B cell (primary cell): ENCODE measurements around the gene HSD17B1. TPM values are rescaled to one million over a fixed set of nuclear protein-coding genes. Genes with fewer than 3 reads are reported as not detected.
"Not testable (repeated sequence)": the region's sequence is repeated elsewhere in the genome, so short reads cannot be mapped to it uniquely, and the experiment has no call there.

ENCODE experiments used
- ATAC-seq: fragments of 200-7000 bp; cut with Tn5 transposase; one replicate; pipeline ENCODE4 v1.10.0; 2021; ENCODE audit warnings: low read depth, mild to moderate bottlenecking, moderate number of reproducible peaks, moderate library complexity
- CTCF ChIA-PET: fragments of 350-600 bp; sonication (Branson Sonifier 250); formaldehyde crosslinking; loops from one replicate; lab custom pipeline; 2021; ENCODE audit warnings: antibody characterized with exemption, inconsistent platforms; lab: Charles Lee
- POLR2A ChIA-PET: fragments of 350-600 bp; sonication (Branson Sonifier 250); formaldehyde crosslinking; loops from one replicate; lab custom pipeline; 2021; ENCODE audit warnings: antibody characterized with exemption; lab: Charles Lee
- DNase-seq: peaks from one replicate; pipeline ENCODE4 v3.0.0; 2013
- H2AFZ ChIP-seq: 2 replicates; pipeline ENCODE4 v1.6.1; 2012; ENCODE audit warnings: mild to moderate bottlenecking, low read depth, low read length; ENCODE audit not compliant: insufficient read depth, poor library complexity, severe bottlenecking
- H3K27ac ChIP-seq, 2 donors: 1 replicate in 1 of 2; 2 replicates in 1 of 2; pipeline ENCODE4 v1.5.1; 2012 to 2013; ENCODE audit warnings: low read length in 2 of 2, mild to moderate bottlenecking in 2 of 2, moderate library complexity in 1 of 2
- H3K27me3 ChIP-seq, 4 experiments: fragments of 200-600 bp in 1 of 4; sonication (generic) in 1 of 4; replicated peaks in 1 of 4; 1 replicate in 2 of 4; 2 replicates in 2 of 4; pipeline versions ENCODE4 v1.6.1 to v1.7.0; 2013 to 2016; ENCODE audit warnings: low read length in 3 of 4, mild to moderate bottlenecking in 2 of 4, mixed read lengths in 1 of 4, moderate library complexity in 1 of 4; ENCODE audit not compliant: insufficient read depth in 4 of 4, control insufficient read depth in 3 of 4; ENCODE audit errors: control extremely low read depth in 1 of 4
- H3K36me3 ChIP-seq, 2 experiments: replicated peaks in 1 of 2; 1 replicate in 1 of 2; 2 replicates in 1 of 2; pipeline versions ENCODE4 v1.6.1 to v1.7.1; 2013; ENCODE audit warnings: low read length in 1 of 2; ENCODE audit not compliant: insufficient read depth in 2 of 2, control insufficient read depth in 1 of 2; ENCODE audit errors: control extremely low read depth in 1 of 2, extremely low read depth in 1 of 2
- H3K4me1 ChIP-seq, 2 donors: fragments of 200-600 bp in 1 of 2; sonication (generic) in 1 of 2; 1 replicate in 1 of 2; 2 replicates in 1 of 2; pipeline versions ENCODE4 v1.5.1 to v1.6.1; 2013 to 2017; ENCODE audit warnings: low read length in 2 of 2; ENCODE audit not compliant: control insufficient read depth in 2 of 2, insufficient read depth in 2 of 2
- H3K4me2 ChIP-seq: replicated peaks from 2 replicates; pipeline ENCODE3; 2012; ENCODE audit warnings: mild to moderate bottlenecking, low read depth, low read length; ENCODE audit not compliant: poor library complexity, severe bottlenecking
- H3K4me3 ChIP-seq, 5 experiments: fragments of 200-600 bp in 1 of 5; sonication (generic) in 1 of 5; 1 replicate in 3 of 5; 2 replicates in 2 of 5; pipeline versions ENCODE4 v1.5.1 to v1.7.0; 2011 to 2016; ENCODE audit warnings: low read length in 4 of 5, mild to moderate bottlenecking in 4 of 5, low read depth in 2 of 5, control low read depth in 1 of 5, moderate library complexity in 1 of 5; ENCODE audit not compliant: insufficient read depth in 1 of 5; ENCODE audit errors: control extremely low read depth in 1 of 5, extremely low read depth in 1 of 5
- H3K79me2 ChIP-seq: fragments of 200-600 bp; sonication (generic); one replicate; pipeline ENCODE4 v1.6.0; 2016; ENCODE audit warnings: low read length; ENCODE audit not compliant: control insufficient read depth, insufficient read depth
- H3K9ac ChIP-seq: fragments of 200-600 bp; sonication (generic); 2 replicates; pipeline ENCODE4 v1.6.1; 2017; ENCODE audit warnings: mild to moderate bottlenecking, low read length, moderate library complexity
- H3K9me3 ChIP-seq, 3 donors: one replicate each; pipeline versions ENCODE4 v1.6.1 to v1.7.1; 2013; ENCODE audit warnings: low read length in 2 of 3; ENCODE audit not compliant: control insufficient read depth in 2 of 3, insufficient read depth in 1 of 3; ENCODE audit errors: control extremely low read depth in 1 of 3
- H4K20me1 ChIP-seq: 2 replicates; pipeline ENCODE4 v1.6.0; 2012; ENCODE audit warnings: mild to moderate bottlenecking, low read length; ENCODE audit not compliant: insufficient read depth, control insufficient read depth, poor library complexity, severe bottlenecking
- H3K27ac Mint-ChIP-seq: one replicate; pipeline ENCODE4 v1.8.0; 2021; ENCODE audit warnings: mixed read lengths
- H3K27me3 Mint-ChIP-seq: one replicate; pipeline ENCODE4 v1.8.0; 2021; ENCODE audit warnings: mixed read lengths
- H3K4me1 Mint-ChIP-seq: one replicate; pipeline ENCODE4 v1.8.0; 2021; ENCODE audit warnings: mixed read lengths
- H3K4me3 Mint-ChIP-seq: one replicate; pipeline ENCODE4 v1.8.0; 2021; ENCODE audit warnings: mixed read lengths
- H3K9me3 Mint-ChIP-seq: one replicate; pipeline ENCODE4 v1.8.0; 2022; ENCODE audit warnings: mixed read lengths; ENCODE audit not compliant: insufficient read depth
- CTCF ChIP-seq: fragments of 200-600 bp; IDR thresholded peaks from one replicate; pipeline ENCODE4 v1.8.0; 2022; ENCODE audit warnings: antibody characterized with exemption, mild to moderate bottlenecking
- EZH2 ChIP-seq: IDR thresholded peaks from 2 replicates; pipeline ENCODE4 v1.6.1; 2012; ENCODE audit warnings: borderline replicate concordance, low read depth, mild to moderate bottlenecking, moderate library complexity, low read length; ENCODE audit not compliant: insufficient read depth, poor library complexity, severe bottlenecking
- WGBS: methylation state at CpG from one replicate; pipeline ENCODE4 v1.1.5; 2013; ENCODE audit warnings: missing lambda C conversion rate; ENCODE audit not compliant: insufficient coverage; 5-methylcytosine and 5-hydroxymethylcytosine counted together
- intact Hi-C: fragments of 100-400 bp; cut with micrococcal nuclease; formaldehyde crosslinking; loops from one replicate; pipeline ENCODE4 v1.10.0; 2022
- polyA minus RNA-seq: library from RNA; depleted of rRNA, polyadenylated mRNA; stranded (reverse); fragments of >200 nt; gene quantifications from 2 replicates; pipeline ENCODE4 v1.2.3, GENCODE V29; 2012
- polyA plus RNA-seq: library from polyadenylated mRNA; depleted of rRNA; stranded (reverse); fragments of >200 nt; gene quantifications from 2 replicates; pipeline ENCODE4 v1.2.3, GENCODE V29; 2012
- total RNA-seq, 2 donors: library from RNA; stranded (reverse); fragments of 120-200 nt in 1 of 2; gene quantifications; 1 replicate in 1 of 2; 2 replicates in 1 of 2; pipeline versions ENCODE4 v1.2.3 to v1.2.4, GENCODE V29; 2013 to 2022

The HSD17B1 gene
- total RNA-seq (2.0 and 3.3 TPM in 2 replicates), polyA plus RNA-seq (1.3 and 1.5 TPM in 2 replicates), polyA minus RNA-seq (2.6 and 3.3 TPM in 2 replicates)
- 1.3 TPM for total RNA-seq (2013)

- Mint-ChIP-seq H3K27ac (peak within 1 kb of the TSS; percentile 98), H3K4me3 (peak within 1 kb of the TSS; percentile 96), H3K4me1 (peaks cover 32% of the 10 kb centered on the region)
- Histone ChIP-seq H3K4me2 (peak within 1 kb of the TSS; percentile 97), H3K4me1 (peaks cover 25 to 42% of the 10 kb centered on the region in 2 donors), H3K9ac (peak within 1 kb of the TSS; percentile 88), H3K79me2 (peaks cover 17% of the 10 kb centered on the region), H3K27ac (peak within 1 kb of the TSS in 1 of 2 donors; percentile 96), H3K4me3 (peak within 1 kb of the TSS in 2 of 5 experiments; percentile 89 to 99)
- 100% methylated on average over 5 of the region's 15 CpGs for WGBS
- H2AFZ ChIP-seq, CTCF ChIA-PET, H3K9me3 Mint-ChIP-seq, H4K20me1 ChIP-seq, POLR2A ChIA-PET, H3K27me3 Mint-ChIP-seq, DNase-seq, H3K36me3 ChIP-seq, H3K9me3 ChIP-seq, ATAC-seq, H3K27me3 ChIP-seq: not testable (repeated sequence)
- intact Hi-C loops: loop anchor here (5.0 kb wide), 1 partner anchor 270 kb away; the partner anchor contains the start of gene BECN1
These were observed at the start of gene HSD17B1 for GRCh38 chr17:42552736-42553135. HSD17B1 (plus strand) TSS chr17:42552923; CDS start chr17:42552934, 11 bp downstream.

DNA sequence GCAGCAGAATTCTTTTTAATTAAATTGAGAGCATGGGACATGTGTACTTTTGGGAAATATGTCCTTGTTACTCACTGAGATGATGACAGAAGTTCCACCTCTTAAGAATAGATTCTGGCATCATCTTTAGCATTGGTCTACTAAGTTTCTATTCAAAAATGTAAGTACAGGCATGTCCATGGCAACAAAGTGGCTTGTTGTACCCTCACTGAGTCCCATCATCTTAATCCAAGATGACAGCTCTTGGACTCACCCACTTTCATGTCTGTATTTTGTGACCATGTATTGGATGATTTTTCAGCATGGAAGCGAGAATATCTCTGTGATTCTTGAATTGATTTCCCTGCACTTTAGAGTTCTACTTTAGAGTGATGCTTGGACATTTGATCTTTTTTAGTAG, 49.8 kb upstream of the HSD17B1 start:
- no peak overlapping the region for H3K9ac ChIP-seq
- no peak overlapping the region for H2AFZ ChIP-seq
- H4K20me1 ChIP-seq: no peaks in the 10 kb centered on the region
- H3K4me2 ChIP-seq: no peak overlapping the region
- intact Hi-C loops: no loop called here
- ChIA-PET POLR2A (no interaction called here), CTCF (no interaction called here)
- 100% methylated on average over 1 of the region's 1 CpG for WGBS
- Mint-ChIP-seq H3K27ac (no peak overlapping the region), H3K4me3 (no peak overlapping the region), H3K4me1 (no peaks in the 10 kb centered on the region), H3K9me3 (no peaks in the 10 kb centered on the region), H3K27me3 (no peaks in the 10 kb centered on the region)
- no peak for TF ChIP-seq CTCF
- TF ChIP-seq EZH2: no peak
- H3K9me3 ChIP-seq: no peaks in the 10 kb centered on the region
- H3K36me3 ChIP-seq: peaks cover 15 to 67% of the 10 kb centered on the region in 2 experiments
- no peak overlapping the region for H3K27ac ChIP-seq
- H3K4me3 ChIP-seq: no peak overlapping the region
- no peaks in the 10 kb centered on the region for H3K27me3 ChIP-seq
- DNase-seq (no peak), ATAC-seq (no peak)
- H3K4me1 ChIP-seq: no peaks in the 10 kb centered on the region
- no peaks in the 10 kb centered on the region for H3K79me2 ChIP-seq
